K562 (cell line): ENCODE measurements around the gene SERTAD2. TPM values are rescaled to one million over a fixed set of nuclear protein-coding genes. Genes with fewer than 3 reads are reported as not detected.

Experiments
- BCOR ChIP-seq: fragments of 450-650 bp; IDR thresholded peaks from 2 replicates; pipeline ENCODE4 v1.6.1; 2016
- MAFG ChIP-seq: fragments of 450-650 bp; conservative IDR thresholded peaks from 2 replicates; pipeline ENCODE4 v1.6.1; 2016; ENCODE audit warnings: missing genetic modification characterization, missing compliant biosample characterization
- SUPT5H ChIP-seq: fragments of 450-650 bp; IDR thresholded peaks from 2 replicates; pipeline ENCODE4 v1.6.1; 2016
- TBP ChIP-seq: optimal IDR thresholded peaks from 2 replicates; pipeline ENCODE3; 2011; ENCODE audit warnings: low read depth, low read length, improper control_type of control experiment
- ZNF263 ChIP-seq: sonication (generic); formaldehyde crosslinking; IDR thresholded peaks from 2 replicates; pipeline ENCODE4 v1.8.0; 2022; ENCODE audit warnings: mild to moderate bottlenecking, missing genetic modification reagents, borderline replicate concordance
- polyA plus RNA-seq, 8 experiments: library from polyadenylated mRNA; depleted of rRNA in 4 of 8; stranded (reverse) in 5 of 8; unstranded in 3 of 8; fragments of >200 nt; fragmentation: Nextera tagmentation in 2 of 8; fragmentation: Illumina TruSeq in 1 of 8; extraction: Ambion mirVana in 2 of 8; extraction: Trizol in 1 of 8; gene quantifications; 2 replicates each; pipeline versions ENCODE4 v1.2.1 to v1.2.3, GENCODE V29; 2011 to 2014; ENCODE audit warnings: inconsistent platforms in 1 of 8, missing spikeins in 1 of 8
- total RNA-seq, 7 experiments: library from RNA; depleted of rRNA in 6 of 7; stranded (reverse); fragments of >200 nt in 6 of 7; fragmentation: Illumina TruSeq in 2 of 7; extraction: Trizol in 2 of 7; gene quantifications; 2 replicates each; pipeline versions ENCODE4 v1.2.1 to v1.2.3, GENCODE V29; 2011 to 2021; ENCODE audit warnings: low replicate concordance in 1 of 7
- TF ChIP-seq, protein P1 (sequence below), 2 experiments: IDR thresholded peaks; 2 replicates each; pipeline ENCODE4 v1.6.1; 2012; ENCODE audit warnings: improper control_type of control experiment in 2 of 2, low read depth in 2 of 2, low read length in 2 of 2, borderline replicate concordance in 1 of 2
- TF ChIP-seq, protein P2 (sequence below): sonication (generic); formaldehyde crosslinking; IDR thresholded peaks from 2 replicates; pipeline ENCODE4 v1.9.0; 2022; ENCODE audit warnings: mild to moderate bottlenecking, missing genetic modification reagents
- TF ChIP-seq, protein P3 (sequence below): sonication (generic); formaldehyde crosslinking; IDR thresholded peaks from 2 replicates; pipeline ENCODE4 v1.8.1; 2023; ENCODE audit warnings: mild to moderate bottlenecking, missing genetic modification reagents

The SERTAD2 gene
- total and polyA plus RNA-seq, 9 of the 15 experiments (the other 6 are each of a cell fraction or from before 2014, with no cell fraction given) = 3.0 to 12.5 (median 6.1) TPM

DNA sequence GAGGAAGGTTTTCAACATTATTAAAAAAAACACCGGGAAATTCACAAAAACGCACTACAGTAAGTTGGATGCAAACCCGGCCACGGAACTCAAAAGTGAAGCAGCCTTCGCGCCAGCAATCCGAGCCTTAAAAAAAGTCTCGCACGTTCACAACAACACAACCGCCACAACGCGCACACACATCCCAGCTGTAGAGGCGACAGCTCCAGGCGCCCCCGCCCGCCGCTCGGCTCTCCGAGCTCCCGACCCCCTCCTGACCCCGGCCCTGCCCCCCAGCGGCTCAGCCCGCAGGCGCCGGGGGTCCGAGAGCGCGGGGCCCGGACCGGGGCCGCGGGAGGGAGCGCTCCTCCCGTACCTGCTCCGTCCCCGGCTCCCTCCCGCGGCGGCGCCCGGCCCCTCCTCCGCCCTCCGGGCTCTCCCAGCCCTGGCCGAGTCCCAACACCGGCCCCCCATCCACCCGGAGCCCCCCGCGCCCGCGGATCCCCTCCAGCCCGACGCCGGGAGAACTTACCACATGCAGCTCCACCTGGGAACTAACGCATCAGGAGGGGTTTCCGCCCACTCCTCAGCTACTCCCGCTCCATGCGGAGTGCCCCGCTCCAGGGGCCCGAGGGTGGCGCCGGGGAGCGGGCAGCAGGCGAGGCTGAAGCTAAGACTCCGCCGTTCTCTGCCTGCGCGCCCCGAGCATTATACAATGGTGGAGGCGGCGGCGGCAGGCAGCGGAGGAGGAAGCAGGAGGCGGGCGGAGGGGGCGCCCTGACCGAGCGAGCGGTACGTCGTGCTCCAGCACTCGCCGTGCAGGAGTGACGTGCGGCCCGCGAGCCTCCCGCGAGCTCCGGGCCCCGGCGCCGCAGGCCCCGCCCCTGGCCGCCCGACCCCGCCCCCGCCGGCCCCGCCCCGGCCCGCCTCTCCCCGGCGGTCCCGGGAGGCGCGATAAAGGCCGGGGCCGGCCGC lies at the start of gene SERTAD2 (continued):
- TF ChIP-seq, protein P1, sequence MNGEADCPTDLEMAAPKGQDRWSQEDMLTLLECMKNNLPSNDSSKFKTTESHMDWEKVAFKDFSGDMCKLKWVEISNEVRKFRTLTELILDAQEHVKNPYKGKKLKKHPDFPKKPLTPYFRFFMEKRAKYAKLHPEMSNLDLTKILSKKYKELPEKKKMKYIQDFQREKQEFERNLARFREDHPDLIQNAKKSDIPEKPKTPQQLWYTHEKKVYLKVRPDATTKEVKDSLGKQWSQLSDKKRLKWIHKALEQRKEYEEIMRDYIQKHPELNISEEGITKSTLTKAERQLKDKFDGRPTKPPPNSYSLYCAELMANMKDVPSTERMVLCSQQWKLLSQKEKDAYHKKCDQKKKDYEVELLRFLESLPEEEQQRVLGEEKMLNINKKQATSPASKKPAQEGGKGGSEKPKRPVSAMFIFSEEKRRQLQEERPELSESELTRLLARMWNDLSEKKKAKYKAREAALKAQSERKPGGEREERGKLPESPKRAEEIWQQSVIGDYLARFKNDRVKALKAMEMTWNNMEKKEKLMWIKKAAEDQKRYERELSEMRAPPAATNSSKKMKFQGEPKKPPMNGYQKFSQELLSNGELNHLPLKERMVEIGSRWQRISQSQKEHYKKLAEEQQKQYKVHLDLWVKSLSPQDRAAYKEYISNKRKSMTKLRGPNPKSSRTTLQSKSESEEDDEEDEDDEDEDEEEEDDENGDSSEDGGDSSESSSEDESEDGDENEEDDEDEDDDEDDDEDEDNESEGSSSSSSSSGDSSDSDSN (IDR thresholded peaks at IDR 0.05; ENCODE audit: borderline replicate concordance in 1 of 2, low read depth in 2 of 2, low read length in 2 of 2) = peak in 1 of 2 experiments; percentile 92; a peak in 3 of 4 replicates
- TF ChIP-seq, protein P2, sequence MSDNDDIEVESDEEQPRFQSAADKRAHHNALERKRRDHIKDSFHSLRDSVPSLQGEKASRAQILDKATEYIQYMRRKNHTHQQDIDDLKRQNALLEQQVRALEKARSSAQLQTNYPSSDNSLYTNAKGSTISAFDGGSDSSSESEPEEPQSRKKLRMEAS (CRISPR knock-in tag) = peak; percentile 52
- TF ChIP-seq, protein P3, sequence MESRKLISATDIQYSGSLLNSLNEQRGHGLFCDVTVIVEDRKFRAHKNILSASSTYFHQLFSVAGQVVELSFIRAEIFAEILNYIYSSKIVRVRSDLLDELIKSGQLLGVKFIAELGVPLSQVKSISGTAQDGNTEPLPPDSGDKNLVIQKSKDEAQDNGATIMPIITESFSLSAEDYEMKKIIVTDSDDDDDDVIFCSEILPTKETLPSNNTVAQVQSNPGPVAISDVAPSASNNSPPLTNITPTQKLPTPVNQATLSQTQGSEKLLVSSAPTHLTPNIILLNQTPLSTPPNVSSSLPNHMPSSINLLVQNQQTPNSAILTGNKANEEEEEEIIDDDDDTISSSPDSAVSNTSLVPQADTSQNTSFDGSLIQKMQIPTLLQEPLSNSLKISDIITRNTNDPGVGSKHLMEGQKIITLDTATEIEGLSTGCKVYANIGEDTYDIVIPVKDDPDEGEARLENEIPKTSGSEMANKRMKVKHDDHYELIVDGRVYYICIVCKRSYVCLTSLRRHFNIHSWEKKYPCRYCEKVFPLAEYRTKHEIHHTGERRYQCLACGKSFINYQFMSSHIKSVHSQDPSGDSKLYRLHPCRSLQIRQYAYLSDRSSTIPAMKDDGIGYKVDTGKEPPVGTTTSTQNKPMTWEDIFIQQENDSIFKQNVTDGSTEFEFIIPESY (CRISPR knock-in tag) = 0 out of 2 replicates have a peak, but pooled peaks have one; percentile 15
- TF ChIP-seq BCOR = peak; percentile 46; the same call in 1 of the 2 replicates
- no peak for TF ChIP-seq MAFG
- TF ChIP-seq TBP = peak; percentile 70
- peak; percentile 90 for TF ChIP-seq SUPT5H
- TF ChIP-seq ZNF263 (CRISPR knock-in tag) = peak; percentile 88
